Measurements from ENCODE around the gene DCTPP1. TPM values are rescaled to one million over a fixed set of nuclear protein-coding genes. Genes with fewer than 3 reads are reported as not detected.

The DCTPP1 gene
- total and polyA plus RNA-seq, 2 of the 13 experiments (the other 11 are each of a cell fraction or from before 2014, with no cell fraction given) = 54.8 to 74.4 TPM

DNA sequence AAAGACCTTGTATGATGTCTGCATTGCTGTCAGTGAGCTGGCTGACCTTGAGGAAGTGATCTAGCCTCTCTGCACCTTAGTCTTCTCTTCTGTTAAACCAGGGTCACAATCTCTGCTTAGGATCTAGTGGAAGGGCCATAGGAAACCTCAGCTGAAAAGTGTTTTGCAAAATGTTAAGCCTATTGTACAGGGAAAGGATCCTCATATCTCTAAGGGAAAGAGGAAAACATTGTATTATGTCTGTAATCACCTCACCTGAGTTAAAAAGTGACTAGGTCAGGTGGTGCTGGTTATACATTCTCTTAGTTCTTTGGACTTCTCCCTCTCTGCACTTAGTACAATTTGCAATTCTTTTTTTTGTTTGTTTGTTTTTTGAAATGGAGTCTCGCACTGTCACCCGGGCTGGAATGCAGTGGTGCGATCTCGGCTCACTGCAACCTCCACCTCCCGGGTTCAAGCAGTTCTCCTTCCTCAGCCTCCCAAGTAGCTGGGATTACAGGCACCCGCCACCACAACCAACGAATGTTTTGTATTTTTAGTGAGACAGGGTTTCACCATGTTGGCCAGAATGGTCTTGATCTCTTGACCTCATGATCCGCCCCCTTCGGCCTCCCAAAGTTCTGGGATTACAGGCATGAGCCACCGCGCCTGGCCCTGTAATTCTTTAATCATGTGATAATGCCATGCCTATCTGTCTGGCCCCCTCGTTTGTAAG lies 17.8 kb upstream of the DCTPP1 start (continued):
- TF ChIP-seq EZH2 (conservative IDR thresholded peaks at IDR 0.05; ENCODE audit: low read depth, low read length) (no peak), NCOA5 (CRISPR knock-in tag; IDR thresholded peaks at IDR 0.05) (no peak), FLYWCH1 (CRISPR knock-in tag; IDR thresholded peaks at IDR 0.05) (no peak), NFKBIZ (CRISPR knock-in tag; IDR thresholded peaks at IDR 0.05) (no peak; the same call in 1 of the 2 replicates), U2AF2 (IDR thresholded peaks at IDR 0.05; ENCODE audit: low read depth, low read length) (no peak), MEIS1 (CRISPR knock-in tag; IDR thresholded peaks at IDR 0.05; ENCODE audit: borderline replicate concordance) (peak; percentile 75; the same call in 1 of the 2 replicates), SMARCC2 (IDR thresholded peaks at IDR 0.05) (no peak; the same call in 1 of the 2 replicates), GATAD2A (CRISPR knock-in tag; IDR thresholded peaks at IDR 0.05) (peak; percentile 95), KLF11 (CRISPR knock-in tag; IDR thresholded peaks at IDR 0.05) (no peak), NFIC (IDR thresholded peaks at IDR 0.05; ENCODE audit: low read length) (peak; percentile 57; the same call in 1 of the 2 replicates), GFI1 (CRISPR knock-in tag; IDR thresholded peaks at IDR 0.05; ENCODE audit: borderline replicate concordance) (peak; percentile 95), SIX4 (CRISPR knock-in tag; IDR thresholded peaks at IDR 0.05) (no peak), ZNF891 (CRISPR knock-in tag; IDR thresholded peaks at IDR 0.05) (peak; percentile 39; the same call in 1 of the 2 replicates), PCBP2 (optimal IDR thresholded peaks at IDR 0.05; ENCODE audit: low read depth, low read length, poor library complexity, severe bottlenecking) (no peak), ZNF337 (CRISPR knock-in tag; IDR thresholded peaks at IDR 0.05; ENCODE audit: borderline replicate concordance, low read depth) (no peak), ATF1 (CRISPR knock-in tag; IDR thresholded peaks at IDR 0.05) (no peak)
- TF ChIP-seq, protein P1, sequence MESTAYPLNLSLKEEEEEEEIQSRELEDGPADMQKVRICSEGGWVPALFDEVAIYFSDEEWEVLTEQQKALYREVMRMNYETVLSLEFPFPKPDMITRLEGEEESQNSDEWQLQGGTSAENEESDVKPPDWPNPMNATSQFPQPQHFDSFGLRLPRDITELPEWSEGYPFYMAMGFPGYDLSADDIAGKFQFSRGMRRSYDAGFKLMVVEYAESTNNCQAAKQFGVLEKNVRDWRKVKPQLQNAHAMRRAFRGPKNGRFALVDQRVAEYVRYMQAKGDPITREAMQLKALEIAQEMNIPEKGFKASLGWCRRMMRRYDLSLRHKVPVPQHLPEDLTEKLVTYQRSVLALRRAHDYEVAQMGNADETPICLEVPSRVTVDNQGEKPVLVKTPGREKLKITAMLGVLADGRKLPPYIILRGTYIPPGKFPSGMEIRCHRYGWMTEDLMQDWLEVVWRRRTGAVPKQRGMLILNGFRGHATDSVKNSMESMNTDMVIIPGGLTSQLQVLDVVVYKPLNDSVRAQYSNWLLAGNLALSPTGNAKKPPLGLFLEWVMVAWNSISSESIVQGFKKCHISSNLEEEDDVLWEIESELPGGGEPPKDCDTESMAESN (CRISPR knock-in tag; conservative IDR thresholded peaks at IDR 0.05) = no peak
- TF ChIP-seq, protein P2, sequence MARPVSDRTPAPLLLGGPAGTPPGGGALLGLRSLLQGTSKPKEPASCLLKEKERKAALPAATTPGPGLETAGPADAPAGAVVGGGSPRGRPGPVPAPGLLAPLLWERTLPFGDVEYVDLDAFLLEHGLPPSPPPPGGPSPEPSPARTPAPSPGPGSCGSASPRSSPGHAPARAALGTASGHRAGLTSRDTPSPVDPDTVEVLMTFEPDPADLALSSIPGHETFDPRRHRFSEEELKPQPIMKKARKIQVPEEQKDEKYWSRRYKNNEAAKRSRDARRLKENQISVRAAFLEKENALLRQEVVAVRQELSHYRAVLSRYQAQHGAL (CRISPR knock-in tag; IDR thresholded peaks at IDR 0.05; ENCODE audit: not compliant biosample characterization) = no peak
- TF ChIP-seq, protein P3, sequence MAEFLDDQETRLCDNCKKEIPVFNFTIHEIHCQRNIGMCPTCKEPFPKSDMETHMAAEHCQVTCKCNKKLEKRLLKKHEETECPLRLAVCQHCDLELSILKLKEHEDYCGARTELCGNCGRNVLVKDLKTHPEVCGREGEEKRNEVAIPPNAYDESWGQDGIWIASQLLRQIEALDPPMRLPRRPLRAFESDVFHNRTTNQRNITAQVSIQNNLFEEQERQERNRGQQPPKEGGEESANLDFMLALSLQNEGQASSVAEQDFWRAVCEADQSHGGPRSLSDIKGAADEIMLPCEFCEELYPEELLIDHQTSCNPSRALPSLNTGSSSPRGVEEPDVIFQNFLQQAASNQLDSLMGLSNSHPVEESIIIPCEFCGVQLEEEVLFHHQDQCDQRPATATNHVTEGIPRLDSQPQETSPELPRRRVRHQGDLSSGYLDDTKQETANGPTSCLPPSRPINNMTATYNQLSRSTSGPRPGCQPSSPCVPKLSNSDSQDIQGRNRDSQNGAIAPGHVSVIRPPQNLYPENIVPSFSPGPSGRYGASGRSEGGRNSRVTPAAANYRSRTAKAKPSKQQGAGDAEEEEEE (CRISPR knock-in tag; IDR thresholded peaks at IDR 0.05; ENCODE audit: borderline replicate concordance) = no peak; the same call in 1 of the 2 replicates
- TF ChIP-seq, protein P4, sequence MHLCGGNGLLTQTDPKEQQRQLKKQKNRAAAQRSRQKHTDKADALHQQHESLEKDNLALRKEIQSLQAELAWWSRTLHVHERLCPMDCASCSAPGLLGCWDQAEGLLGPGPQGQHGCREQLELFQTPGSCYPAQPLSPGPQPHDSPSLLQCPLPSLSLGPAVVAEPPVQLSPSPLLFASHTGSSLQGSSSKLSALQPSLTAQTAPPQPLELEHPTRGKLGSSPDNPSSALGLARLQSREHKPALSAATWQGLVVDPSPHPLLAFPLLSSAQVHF (CRISPR knock-in tag; IDR thresholded peaks at IDR 0.05) = no peak
- TF ChIP-seq, protein P5, sequence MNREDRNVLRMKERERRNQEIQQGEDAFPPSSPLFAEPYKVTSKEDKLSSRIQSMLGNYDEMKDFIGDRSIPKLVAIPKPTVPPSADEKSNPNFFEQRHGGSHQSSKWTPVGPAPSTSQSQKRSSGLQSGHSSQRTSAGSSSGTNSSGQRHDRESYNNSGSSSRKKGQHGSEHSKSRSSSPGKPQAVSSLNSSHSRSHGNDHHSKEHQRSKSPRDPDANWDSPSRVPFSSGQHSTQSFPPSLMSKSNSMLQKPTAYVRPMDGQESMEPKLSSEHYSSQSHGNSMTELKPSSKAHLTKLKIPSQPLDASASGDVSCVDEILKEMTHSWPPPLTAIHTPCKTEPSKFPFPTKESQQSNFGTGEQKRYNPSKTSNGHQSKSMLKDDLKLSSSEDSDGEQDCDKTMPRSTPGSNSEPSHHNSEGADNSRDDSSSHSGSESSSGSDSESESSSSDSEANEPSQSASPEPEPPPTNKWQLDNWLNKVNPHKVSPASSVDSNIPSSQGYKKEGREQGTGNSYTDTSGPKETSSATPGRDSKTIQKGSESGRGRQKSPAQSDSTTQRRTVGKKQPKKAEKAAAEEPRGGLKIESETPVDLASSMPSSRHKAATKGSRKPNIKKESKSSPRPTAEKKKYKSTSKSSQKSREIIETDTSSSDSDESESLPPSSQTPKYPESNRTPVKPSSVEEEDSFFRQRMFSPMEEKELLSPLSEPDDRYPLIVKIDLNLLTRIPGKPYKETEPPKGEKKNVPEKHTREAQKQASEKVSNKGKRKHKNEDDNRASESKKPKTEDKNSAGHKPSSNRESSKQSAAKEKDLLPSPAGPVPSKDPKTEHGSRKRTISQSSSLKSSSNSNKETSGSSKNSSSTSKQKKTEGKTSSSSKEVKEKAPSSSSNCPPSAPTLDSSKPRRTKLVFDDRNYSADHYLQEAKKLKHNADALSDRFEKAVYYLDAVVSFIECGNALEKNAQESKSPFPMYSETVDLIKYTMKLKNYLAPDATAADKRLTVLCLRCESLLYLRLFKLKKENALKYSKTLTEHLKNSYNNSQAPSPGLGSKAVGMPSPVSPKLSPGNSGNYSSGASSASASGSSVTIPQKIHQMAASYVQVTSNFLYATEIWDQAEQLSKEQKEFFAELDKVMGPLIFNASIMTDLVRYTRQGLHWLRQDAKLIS (CRISPR knock-in tag; IDR thresholded peaks at IDR 0.05) = no peak

Data from HepG2 (cell line).